Sigmoid colon (tissue), 4 donors: ENCODE data around the gene NTMT1.

Source experiments
- POLR2A ChIP-seq, 2 donors: fragments of 450-650 bp; IDR thresholded peaks; one replicate each; pipeline ENCODE4 v1.6.1; 2016; ENCODE audit warnings: antibody characterized with exemption in 2 of 2, mild to moderate bottlenecking in 2 of 2, moderate library complexity in 2 of 2
- POLR2AphosphoS5 ChIP-seq, 4 donors: sonication (generic); formaldehyde crosslinking; IDR thresholded peaks; one replicate each; pipeline ENCODE4 v1.6.1; 2017; ENCODE audit warnings: antibody characterized with exemption in 4 of 4
- TF ChIP-seq, protein P1 (sequence below), 4 experiments: fragments of 450-650 bp in 3 of 4; fragments of 200-600 bp in 1 of 4; IDR thresholded peaks; one replicate each; pipeline ENCODE4 v1.5.1; 2016 to 2019; ENCODE audit warnings: antibody characterized with exemption in 4 of 4, mild to moderate bottlenecking in 3 of 4, moderate library complexity in 2 of 4

DNA sequence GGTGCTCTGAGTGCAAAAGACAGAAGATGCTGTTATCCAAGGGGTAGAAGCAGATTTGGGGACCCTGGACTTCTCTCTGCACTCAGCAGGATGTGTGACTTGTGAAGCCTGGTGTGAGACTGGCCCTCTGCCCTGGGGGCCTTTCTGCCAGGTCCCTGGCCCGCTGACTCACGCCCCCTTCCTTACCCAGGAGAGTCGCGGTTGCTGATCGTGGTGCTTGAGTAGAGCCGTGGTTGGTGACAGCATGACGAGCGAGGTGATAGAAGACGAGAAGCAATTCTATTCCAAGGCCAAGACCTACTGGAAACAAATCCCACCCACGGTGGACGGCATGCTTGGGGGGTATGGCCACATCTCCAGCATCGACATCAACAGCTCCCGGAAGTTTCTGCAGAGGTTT lies 6.5 kb downstream of the NTMT1 start:
- TF ChIP-seq POLR2A (IDR thresholded peaks at IDR 0.05): no peak
- TF ChIP-seq, protein P1, sequence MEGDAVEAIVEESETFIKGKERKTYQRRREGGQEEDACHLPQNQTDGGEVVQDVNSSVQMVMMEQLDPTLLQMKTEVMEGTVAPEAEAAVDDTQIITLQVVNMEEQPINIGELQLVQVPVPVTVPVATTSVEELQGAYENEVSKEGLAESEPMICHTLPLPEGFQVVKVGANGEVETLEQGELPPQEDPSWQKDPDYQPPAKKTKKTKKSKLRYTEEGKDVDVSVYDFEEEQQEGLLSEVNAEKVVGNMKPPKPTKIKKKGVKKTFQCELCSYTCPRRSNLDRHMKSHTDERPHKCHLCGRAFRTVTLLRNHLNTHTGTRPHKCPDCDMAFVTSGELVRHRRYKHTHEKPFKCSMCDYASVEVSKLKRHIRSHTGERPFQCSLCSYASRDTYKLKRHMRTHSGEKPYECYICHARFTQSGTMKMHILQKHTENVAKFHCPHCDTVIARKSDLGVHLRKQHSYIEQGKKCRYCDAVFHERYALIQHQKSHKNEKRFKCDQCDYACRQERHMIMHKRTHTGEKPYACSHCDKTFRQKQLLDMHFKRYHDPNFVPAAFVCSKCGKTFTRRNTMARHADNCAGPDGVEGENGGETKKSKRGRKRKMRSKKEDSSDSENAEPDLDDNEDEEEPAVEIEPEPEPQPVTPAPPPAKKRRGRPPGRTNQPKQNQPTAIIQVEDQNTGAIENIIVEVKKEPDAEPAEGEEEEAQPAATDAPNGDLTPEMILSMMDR (IDR thresholded peaks at IDR 0.05): no peak
- TF ChIP-seq POLR2AphosphoS5 (IDR thresholded peaks at IDR 0.05): no peak
